Measurements from ENCODE around the gene DDX4. TPM values are rescaled to one million over a fixed set of nuclear protein-coding genes. Genes with fewer than 3 reads are reported as not detected.
A peak's percentile ranks its signal among the peaks of the same experiment; 100 is the strongest.

DDX4 gene
- total and polyA plus RNA-seq, 2 donors (not counting 1 experiment from before 2014, with no cell fraction given), result not detected

GRCh38 chr5:55847837-55848236 lies 110.0 kb downstream of the DDX4 start:
- H2AFZ ChIP-seq (ENCODE audit: low read length), result no peak overlapping the region
- peak; percentile 15 to 74 for DNase-seq (ENCODE audit: low read depth in 2 of 2)
- H3K27me3 ChIP-seq (ENCODE audit: control insufficient read depth, insufficient read depth, low read length), result no peaks in the 10 kb centered on the region
- no peak overlapping the region for H3K4me3 ChIP-seq (replicated peaks in 1 of 4; ENCODE audit: control extremely low read depth in 1 of 4, insufficient read depth in 1 of 4, low read depth in 3 of 4, low read length in 4 of 4)
- no peaks in the 10 kb centered on the region for H3K9me3 ChIP-seq (ENCODE audit: control insufficient read depth, insufficient read depth, low read depth, low read length)
- H3K4me2 ChIP-seq (ENCODE audit: extremely low read depth, insufficient read depth, low read length), result no peak overlapping the region
- H3K36me3 ChIP-seq (ENCODE audit: control insufficient read depth, insufficient read depth, low read length), result no peaks in the 10 kb centered on the region
- no peak overlapping the region for H3K27ac ChIP-seq (ENCODE audit: insufficient read depth, low read length)
- H4K20me1 ChIP-seq (ENCODE audit: control insufficient read depth, extremely low read depth, insufficient read depth, low read length), result no peaks in the 10 kb centered on the region
- H3K79me2 ChIP-seq (ENCODE audit: control insufficient read depth, insufficient read depth, low read length), result no peaks in the 10 kb centered on the region
- no peak overlapping the region for H3K9ac ChIP-seq (ENCODE audit: insufficient read depth, low read length)
- H3K4me1 ChIP-seq (ENCODE audit: control insufficient read depth, extremely low read depth, insufficient read depth, low read length), result peaks cover 9% of the 10 kb centered on the region
- TF ChIP-seq EZH2 (IDR thresholded peaks at IDR 0.05; ENCODE audit: low read length, missing control alignments) (no peak), CTCF (conservative IDR thresholded peaks at IDR 0.05 in 1 of 2, IDR thresholded peaks at IDR 0.05 in 1 of 2; ENCODE audit: low read depth in 1 of 2, low read length in 2 of 2) (no peak)

- H3K27ac ChIP-seq (ENCODE audit: insufficient read depth, low read length), result no peak overlapping the region
- H2AFZ ChIP-seq (ENCODE audit: low read length), result no peak overlapping the region
- no peak overlapping the region for H3K9ac ChIP-seq (ENCODE audit: insufficient read depth, low read length)
- no peak for TF ChIP-seq CTCF (conservative IDR thresholded peaks at IDR 0.05 in 1 of 2, IDR thresholded peaks at IDR 0.05 in 1 of 2; ENCODE audit: low read depth in 1 of 2, low read length in 2 of 2)
- no peak for TF ChIP-seq EZH2 (IDR thresholded peaks at IDR 0.05; ENCODE audit: low read length, missing control alignments)
- H3K36me3 ChIP-seq (ENCODE audit: control insufficient read depth, insufficient read depth, low read length), result no peaks in the 10 kb centered on the region
- no peak overlapping the region for H3K4me2 ChIP-seq (ENCODE audit: extremely low read depth, insufficient read depth, low read length)
- DNase-seq (ENCODE audit: low read depth in 2 of 2), result no peak
- H3K27me3 ChIP-seq (ENCODE audit: control insufficient read depth, insufficient read depth, low read length), result no peaks in the 10 kb centered on the region
- H3K4me1 ChIP-seq (ENCODE audit: control insufficient read depth, extremely low read depth, insufficient read depth, low read length), result peaks cover 12% of the 10 kb centered on the region
- H3K4me3 ChIP-seq (replicated peaks in 1 of 4; ENCODE audit: control extremely low read depth in 1 of 4, insufficient read depth in 1 of 4, low read depth in 3 of 4, low read length in 4 of 4), result no peak overlapping the region
- H3K79me2 ChIP-seq (ENCODE audit: control insufficient read depth, insufficient read depth, low read length), result no peaks in the 10 kb centered on the region
- no peaks in the 10 kb centered on the region for H3K9me3 ChIP-seq (ENCODE audit: control insufficient read depth, insufficient read depth, low read depth, low read length)
- no peaks in the 10 kb centered on the region for H4K20me1 ChIP-seq (ENCODE audit: control insufficient read depth, extremely low read depth, insufficient read depth, low read length)
These were observed 110.9 kb downstream of the DDX4 start for GRCh38 chr5:55848783-55849182.

DNA sequence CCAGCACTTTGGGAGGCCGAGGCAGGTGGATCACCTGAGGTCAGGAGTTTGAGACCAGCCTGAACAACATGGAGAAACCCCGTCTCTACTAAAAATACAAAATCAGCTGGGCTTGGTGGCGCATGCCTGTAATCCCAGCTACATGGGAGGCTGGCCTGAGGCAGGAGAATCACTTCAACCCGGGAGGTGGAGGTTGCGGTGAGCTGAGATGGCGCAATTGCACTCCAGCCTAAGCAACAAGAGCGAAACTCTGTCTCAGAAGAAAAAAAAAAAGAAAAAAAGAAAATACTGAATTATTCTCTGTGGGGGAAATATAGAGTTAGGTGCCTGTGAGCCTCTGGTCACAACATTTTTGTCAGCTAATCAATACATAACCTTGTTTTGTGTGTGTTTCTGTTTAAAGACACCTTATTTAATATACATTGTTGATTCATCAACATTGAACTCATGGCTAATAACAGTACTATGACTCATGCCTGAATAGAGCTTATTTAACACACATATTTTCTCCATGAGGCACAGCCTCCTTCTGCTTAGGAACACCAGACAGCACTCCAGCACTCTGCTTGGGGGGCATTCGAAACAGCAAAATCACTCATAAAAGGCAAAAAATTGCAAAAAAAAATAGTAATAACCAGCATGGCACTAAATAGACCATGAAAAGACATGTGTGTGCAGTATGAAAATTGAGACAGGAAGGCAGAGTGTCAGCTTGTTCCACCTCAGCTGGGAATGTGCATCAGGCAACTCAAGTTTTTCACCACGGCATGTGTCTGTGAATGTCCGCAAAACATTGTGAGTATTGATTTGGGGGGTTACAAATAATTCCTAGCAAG lies 113.2 kb downstream of the DDX4 start, which contains the start of gene IL31RA:
Gene IL31RA (plus strand): TSS at position 519 of the 836 bp plus-strand sequence. CDS start 214 bp downstream, at position 733.
- Histone ChIP-seq H2AFZ (ENCODE audit: low read length) (no peak within 1 kb of the TSS), H3K79me2 (ENCODE audit: control insufficient read depth, insufficient read depth, low read length) (no peaks in the 10 kb centered on the region), H3K27ac (ENCODE audit: insufficient read depth, low read length) (peak within 1 kb of the TSS; percentile 34), H3K4me3 (replicated peaks in 1 of 4; ENCODE audit: control extremely low read depth in 1 of 4, insufficient read depth in 1 of 4, low read depth in 3 of 4, low read length in 4 of 4) (peak within 1 kb of the TSS in 3 of 4 experiments; percentile 14 to 67 (median 24)), H3K36me3 (ENCODE audit: control insufficient read depth, insufficient read depth, low read length) (no peaks in the 10 kb centered on the region), H3K4me1 (ENCODE audit: control insufficient read depth, extremely low read depth, insufficient read depth, low read length) (peaks cover 12% of the 10 kb centered on the region), H3K9ac (ENCODE audit: insufficient read depth, low read length) (no peak within 1 kb of the TSS), H3K27me3 (ENCODE audit: control insufficient read depth, insufficient read depth, low read length) (no peaks in the 10 kb centered on the region), H4K20me1 (ENCODE audit: control insufficient read depth, extremely low read depth, insufficient read depth, low read length) (no peaks in the 10 kb centered on the region), H3K9me3 (ENCODE audit: control insufficient read depth, insufficient read depth, low read depth, low read length) (no peaks in the 10 kb centered on the region), H3K4me2 (ENCODE audit: extremely low read depth, insufficient read depth, low read length) (peak within 1 kb of the TSS; percentile 62)
- peak; percentile 90 to 91 for DNase-seq (ENCODE audit: low read depth in 2 of 2)
- TF ChIP-seq CTCF (conservative IDR thresholded peaks at IDR 0.05 in 1 of 2, IDR thresholded peaks at IDR 0.05 in 1 of 2; ENCODE audit: low read depth in 1 of 2, low read length in 2 of 2), result no peak
- TF ChIP-seq EZH2 (IDR thresholded peaks at IDR 0.05; ENCODE audit: low read length, missing control alignments), result no peak

Measured in fibroblast of lung (primary cell).